HG03432 (cell line): ENCODE measurements around the gene WDFY2.

Experiments used
- ATAC-seq: cut with Tn5 transposase; IDR thresholded peaks from one replicate; pipeline ENCODE4 v1.9.1; 2021; ENCODE audit warnings: mild to moderate bottlenecking, moderate library complexity; ENCODE audit not compliant: unreplicated experiment

WDFY2 gene

DNA sequence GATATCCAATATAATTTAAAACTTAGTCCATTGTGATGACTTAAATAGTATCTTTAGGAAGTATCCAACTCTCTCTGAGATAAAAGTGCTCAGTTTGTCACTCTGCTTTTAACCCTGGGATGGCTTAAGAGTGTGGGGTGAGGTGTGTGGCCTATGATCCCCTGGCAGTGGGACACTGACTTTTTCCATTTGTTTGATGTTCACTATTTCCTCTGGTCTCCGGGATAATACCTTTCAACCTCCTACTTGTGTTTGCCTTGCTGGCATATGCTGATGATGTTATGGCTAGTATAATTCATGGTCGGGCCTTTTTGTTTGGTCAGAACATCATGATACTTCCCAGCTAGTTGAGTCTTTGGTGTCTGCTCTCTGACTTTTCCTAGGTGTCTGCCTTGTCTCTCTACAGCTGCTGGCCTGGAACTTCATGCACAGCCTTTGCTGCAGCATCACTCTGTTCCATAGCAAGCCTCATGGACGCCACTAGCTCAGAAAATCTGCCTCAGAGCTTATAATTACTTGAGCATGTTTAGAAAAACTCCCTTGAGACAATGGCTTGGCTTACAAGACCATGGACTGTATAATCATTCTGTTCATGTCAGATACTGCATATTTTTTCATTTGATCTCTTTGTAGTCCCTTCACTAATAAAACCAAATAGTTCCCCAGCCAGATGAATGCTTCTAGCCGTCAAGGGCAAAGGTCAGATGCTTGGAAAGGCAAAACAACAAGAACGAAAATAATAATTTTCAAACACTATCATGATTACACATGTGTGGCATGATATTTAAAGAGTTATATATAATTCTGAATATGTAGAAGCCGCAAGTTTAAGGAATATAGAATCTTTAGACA, 75.2 kb downstream of the WDFY2 start:
- no peak for ATAC-seq

GRCh38 chr13:51660813-51661212, 76.6 kb downstream of the WDFY2 start:
- ATAC-seq, result no peak

DNA sequence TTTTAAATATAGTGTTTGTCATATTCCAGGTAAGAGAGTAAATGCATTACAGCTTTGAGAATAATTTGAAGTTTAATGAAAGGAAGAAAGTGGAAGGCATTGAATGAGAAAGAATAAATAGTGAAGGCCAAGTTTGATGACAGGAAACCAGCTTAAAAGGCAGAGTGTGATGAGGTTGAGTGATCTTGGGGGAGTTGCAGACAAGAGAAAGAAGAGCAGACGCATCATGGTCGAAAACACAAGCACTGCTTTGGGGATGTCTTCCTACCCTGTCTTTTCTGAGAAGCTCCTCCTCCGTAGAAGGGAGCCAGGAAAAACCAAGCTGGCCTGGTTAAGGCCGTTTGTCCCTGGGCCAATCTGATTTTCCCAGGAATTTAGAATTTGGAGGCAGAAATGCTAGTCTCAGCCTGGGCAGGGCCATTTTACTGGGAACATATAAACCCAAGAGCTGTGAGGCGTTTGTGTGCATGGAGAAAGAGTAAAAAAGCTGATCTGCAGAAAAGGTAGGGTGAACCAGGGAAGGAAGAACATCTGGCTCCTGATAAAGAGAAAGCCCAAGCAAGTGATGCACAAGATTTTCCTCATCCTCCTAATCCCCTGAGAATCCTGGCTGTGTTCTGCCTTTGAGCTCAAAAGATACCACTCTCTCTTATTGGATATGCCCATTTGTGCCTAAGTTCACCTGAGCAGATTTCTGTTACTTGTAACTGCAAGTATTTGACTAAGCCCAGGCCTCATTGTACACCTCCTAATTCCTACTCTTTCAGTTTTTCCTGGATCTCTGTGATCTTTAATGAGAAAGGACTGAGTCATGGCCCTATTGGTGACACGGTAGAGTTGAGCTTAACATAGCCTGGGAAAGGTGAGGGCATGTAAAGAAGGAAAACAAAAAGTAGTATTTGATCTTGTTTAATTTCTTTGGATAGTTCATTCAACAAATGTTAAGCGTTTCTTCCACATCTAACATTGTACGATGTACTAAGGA, 80.0 kb downstream of the WDFY2 start:
- ATAC-seq, result no peak

- ATAC-seq, result no peak
These were observed 81.2 kb downstream of the WDFY2 start for GRCh38 chr13:51665456-51665855.

- ATAC-seq, result no peak
These were observed 82.1 kb downstream of the WDFY2 start for GRCh38 chr13:51666374-51666773.

DNA sequence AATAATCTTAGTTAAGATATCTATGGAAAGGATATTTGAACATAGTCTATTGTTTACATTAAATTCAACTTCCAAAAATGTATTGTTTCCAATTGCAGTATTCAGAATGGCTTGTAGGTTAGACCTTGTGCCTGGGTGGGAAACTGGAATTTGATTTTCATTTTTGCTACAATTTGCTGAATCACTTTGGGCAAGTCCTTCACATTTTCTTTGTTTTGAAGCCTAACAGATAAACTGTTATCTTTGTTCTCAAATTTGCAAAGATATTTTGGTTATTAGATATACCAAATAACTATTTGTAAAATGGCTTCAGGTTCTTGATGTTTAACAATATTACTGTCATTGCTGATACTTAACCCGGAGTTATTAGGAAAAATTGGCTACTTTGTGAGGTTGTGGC, 82.6 kb downstream of the WDFY2 start:
- no peak for ATAC-seq

DNA sequence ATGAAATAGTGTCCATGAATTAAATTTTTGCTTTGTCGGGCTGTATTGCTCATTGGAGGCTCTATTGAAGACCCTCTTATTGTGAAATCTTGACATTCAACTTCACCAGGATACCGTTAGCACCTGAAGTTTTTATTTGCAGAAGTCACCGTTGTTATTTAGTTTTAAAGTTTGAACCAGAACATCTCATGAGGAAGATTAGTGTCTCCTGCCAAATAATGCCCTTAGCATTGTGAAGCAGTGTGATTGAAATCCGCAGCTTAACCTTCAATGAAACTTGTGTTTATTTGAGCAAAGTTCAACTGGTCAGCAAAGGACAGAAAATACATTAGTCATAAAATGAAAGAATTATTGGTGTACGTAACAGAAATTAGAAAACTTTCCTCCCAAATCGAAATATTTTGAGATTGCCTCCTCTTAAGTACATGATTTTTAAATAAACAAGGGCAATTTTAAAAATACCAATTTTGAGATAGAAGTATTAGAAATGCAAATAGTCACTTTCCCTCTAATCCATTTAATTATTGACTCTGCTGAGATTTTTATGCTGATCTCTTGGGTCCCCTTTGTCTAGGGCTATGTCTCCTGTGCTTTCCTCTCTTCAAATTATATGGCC, 84.4 kb downstream of the WDFY2 start:
- ATAC-seq, result no peak

DNA sequence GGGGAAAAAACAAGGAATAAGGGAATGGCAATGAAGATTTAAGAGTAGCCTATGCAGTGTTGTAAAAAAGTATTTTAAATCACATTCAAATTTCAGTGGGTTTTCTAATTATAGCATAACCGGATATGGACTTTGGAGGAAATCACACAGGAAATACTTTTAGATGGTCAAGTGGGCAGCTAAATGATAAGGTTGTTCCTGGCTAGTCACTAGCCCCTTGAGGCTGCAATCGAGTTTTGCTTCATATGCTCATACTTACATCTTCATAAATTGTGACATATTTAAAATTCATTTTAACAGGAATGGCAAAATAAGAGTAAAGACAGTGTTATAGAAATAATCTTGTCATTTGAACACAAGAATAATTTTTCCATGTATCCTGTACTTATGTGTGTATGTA, 88.9 kb downstream of the WDFY2 start:
- no peak for ATAC-seq

DNA sequence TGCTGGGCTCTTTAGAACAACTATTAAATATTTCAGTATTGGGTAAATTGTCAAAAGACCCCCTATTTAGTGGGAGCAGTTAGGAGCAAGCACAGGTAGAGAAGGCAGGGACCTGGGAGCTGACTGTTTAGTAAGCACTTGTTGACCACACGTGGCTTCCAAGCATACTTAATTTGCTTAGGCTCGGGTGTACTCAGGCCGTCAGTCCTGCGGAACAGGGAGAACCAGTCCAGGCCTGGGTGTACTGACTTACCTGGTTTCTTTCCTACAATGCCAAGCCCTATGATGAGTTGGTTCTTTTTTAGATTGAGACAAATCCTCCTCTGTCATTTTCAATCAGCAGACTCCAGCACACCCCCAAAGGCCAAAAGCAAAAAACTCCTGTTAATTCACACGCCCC, 90.0 kb downstream of the WDFY2 start:
- ATAC-seq, result no peak

GRCh38 chr13:51675385-51675784, 91.1 kb downstream of the WDFY2 start:
- no peak for ATAC-seq

DNA sequence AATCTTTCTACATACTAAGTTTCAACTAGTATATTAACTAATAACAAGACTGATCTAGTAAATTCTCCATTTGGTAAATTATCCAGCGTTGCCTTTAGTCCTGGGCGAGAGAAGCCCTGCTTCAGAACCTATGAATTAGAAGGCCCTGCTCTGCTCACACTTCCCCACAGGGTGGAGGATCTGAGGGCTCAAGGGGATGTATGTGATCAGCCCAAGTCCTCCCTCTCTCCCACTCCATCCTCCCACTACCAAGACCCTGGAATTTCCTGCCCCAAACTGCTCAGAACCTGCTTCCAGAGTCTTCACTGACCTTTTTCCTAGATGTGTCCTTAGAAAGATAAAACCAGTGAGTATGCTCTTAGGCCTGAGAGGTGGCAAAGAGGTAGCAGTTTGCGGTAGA, 91.6 kb downstream of the WDFY2 start:
- ATAC-seq, result no peak

DNA sequence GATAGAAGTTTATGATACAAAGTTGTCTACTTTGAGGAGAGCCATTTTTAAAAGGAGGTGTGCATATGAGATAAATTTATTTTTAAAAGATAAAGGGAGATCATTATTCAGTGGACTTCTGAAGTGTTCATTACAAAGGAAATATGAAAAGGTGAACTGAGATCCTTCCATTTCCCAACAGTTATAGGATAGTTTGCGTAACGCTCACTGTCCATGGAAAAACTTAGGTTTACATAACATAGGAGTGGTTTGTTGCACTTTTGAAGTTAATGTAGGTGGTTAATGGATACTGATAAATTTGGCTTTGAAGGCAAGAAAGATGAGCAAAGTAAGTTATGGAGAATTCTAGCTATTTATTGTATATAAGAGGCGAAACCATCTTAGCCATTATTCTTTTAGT, 92.5 kb downstream of the WDFY2 start:
- ATAC-seq, result no peak

DNA sequence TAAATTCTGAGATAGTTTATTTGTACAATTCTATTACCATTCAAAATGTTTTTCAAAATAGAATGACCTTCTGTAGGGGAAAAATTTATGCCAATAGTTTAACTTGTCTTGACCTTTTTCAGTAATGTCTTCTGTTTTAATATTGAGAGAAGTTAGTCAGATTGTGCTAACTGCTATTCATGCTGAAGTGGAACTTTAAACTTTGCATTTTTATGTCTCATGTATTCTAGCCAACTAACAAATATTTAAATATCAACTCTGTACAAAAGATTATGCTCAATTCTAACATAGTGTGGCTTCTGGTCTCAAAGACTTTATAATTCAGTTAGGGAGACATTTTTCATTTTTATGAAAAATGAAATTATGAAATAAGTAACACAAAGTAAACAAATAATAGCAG, 94.2 kb downstream of the WDFY2 start:
- ATAC-seq, result no peak

- no peak for ATAC-seq
These were observed 95.4 kb downstream of the WDFY2 start for GRCh38 chr13:51679616-51680015.

- no peak for ATAC-seq
These were observed 96.9 kb downstream of the WDFY2 start for GRCh38 chr13:51681037-51681678.

GRCh38 chr13:51682686-51683085, 98.4 kb downstream of the WDFY2 start:
- ATAC-seq, result no peak

DNA sequence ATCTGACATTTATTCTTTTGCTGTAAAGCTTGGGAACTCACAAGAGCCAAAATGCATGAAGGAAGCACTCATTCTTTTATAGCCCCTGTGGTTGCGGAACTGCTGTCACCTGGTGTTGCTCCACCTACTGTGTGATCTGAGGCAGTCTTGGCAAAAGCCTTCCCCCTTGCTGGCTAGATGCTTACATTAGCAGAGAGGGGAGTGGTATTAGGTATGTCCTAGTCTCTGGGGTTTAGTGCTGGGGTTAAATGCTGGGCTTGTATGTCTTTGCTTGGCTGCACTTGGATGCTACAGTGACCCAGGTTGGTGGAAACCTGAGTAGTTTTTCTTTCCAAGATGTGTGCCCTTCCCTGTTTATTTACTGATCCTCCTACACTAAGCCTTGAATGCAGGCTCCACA, 99.3 kb downstream of the WDFY2 start:
- ATAC-seq, result no peak

DNA sequence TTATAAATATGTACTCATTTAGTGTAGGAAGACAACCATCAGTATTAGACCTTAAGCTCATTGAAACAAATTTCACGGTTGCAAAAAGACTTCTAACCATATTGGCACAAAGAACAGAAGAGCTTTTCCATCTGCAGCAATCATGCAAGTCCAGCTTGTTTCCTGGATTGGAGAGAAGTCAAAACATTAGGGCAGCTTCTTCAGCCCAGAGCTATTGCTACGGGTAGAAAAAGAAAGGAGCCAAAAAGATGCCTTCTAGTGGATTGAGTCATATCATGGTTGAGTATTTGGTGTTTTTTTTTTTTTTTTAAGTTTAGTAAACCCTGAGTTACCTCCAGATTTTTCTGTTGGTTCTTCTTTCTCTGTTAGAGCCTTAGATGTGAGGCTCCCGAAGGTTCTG, 99.8 kb downstream of the WDFY2 start:
- ATAC-seq, result no peak

DNA sequence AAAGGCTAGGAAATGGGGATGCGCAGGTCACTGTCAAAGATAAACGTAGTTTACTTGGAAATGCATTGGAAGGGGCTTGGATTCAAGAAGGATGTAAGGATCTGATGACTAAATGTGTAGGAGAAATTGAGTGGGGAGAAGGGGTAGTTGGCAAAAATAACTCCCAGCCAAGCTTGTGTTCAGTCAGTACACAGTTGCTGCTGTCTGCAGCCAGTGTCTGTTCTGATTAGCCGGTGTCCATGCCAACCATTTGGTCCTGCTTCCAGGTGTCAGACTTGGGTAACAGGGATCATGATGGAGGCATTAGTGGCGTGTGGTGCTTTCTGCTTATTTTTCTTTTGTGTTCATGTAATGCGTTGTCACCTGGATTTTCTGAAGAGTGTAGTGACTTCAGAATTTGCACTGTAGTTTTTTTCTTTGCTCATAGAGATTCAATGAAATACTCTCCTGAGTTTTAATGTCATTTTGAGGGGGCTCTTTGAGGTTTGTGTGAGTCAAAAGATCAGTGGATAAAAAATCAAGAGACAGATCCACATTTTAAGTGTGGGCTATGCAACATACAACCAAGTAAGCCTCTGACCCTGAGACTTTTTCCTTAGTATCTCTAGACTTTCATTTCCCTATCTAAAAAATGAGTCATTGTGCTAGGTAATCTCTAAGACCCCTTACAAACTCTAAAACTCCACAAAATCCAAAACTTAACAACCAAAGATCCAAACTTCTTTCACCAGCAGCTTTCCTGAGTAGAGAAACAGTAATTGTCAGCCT, 103.9 kb downstream of the WDFY2 start:
- no peak for ATAC-seq
